GM21825 (cell line): Measurements from ENCODE around the gene LILRA6.
"Not testable (repeated sequence)": the region's sequence is repeated elsewhere in the genome, so short reads cannot be mapped to it uniquely, and the experiment has no call there.

Experiments
- ATAC-seq: cut with Tn5 transposase; IDR thresholded peaks from one replicate; pipeline ENCODE4 v1.9.1; 2021; ENCODE audit warnings: mild to moderate bottlenecking, moderate library complexity; ENCODE audit not compliant: unreplicated experiment

The LILRA6 gene

DNA sequence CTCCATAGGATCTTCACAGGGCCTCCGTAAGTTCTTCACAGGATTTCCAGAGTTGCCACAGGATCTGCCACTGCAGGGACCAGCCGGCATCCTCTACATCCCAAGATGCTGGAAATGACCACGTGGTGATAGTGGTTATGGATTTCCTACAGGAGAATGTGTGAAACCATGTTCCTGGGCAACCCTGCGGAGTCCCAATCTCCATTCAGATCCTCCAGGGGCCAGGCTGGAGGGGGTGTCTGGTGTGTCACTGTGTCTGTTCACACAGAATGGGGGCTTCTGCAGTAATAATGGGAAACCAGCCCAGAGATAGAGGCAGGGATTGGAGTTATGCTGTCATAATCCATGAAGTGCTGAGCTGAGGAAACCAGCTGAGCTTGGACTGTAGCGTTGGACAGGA is 8.6 kb downstream of the LILRA6 start:
- ATAC-seq = no peak

- no peak for ATAC-seq
Measured at GRCh38 chr19:54231077-54231931, 11.3 kb downstream of the LILRA6 start.

DNA sequence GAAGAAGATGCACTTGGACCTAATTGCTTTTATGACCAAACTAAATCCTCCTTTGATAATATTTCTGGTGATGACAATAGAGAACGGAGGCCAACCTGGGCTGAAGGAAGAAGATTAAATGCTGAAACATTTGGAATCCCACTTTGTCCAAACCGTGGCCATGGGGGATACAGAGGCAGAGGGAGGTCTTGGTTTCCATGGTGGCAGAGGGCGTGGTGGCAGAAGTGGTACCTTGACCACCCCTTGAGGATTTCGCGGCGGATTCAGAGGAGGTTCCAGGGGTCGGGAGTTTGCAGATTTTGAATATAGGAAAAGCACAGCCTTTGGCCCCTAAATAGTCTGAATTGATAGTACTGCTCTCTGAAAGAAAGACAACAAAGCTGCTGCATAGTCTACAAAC is 12.6 kb downstream of the LILRA6 start:
- no peak for ATAC-seq

- ATAC-seq = no peak
Measured at GRCh38 chr19:54229146-54229545, 13.4 kb downstream of the LILRA6 start.

- ATAC-seq = not testable (repeated sequence)
Measured at GRCh38 chr19:54224619-54225018, 18.0 kb downstream of the LILRA6 start.

DNA sequence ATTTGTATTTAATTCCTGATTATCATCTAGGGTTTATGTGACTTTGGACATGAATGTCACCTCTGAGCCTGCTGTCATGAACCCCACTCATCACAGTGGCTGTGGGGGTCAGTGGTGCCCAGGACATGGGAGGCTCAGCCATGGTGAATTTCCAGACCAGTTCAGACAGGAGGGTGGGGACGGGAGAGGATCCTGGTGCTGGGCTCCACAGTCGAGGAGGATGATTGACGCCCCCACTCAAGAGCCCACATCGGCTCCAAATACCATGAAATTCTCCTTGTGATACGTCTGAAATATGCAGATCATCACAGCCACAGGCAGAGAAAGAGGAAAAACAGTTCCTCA is 18.7 kb downstream of the LILRA6 start:
- ATAC-seq = not testable (repeated sequence)

DNA sequence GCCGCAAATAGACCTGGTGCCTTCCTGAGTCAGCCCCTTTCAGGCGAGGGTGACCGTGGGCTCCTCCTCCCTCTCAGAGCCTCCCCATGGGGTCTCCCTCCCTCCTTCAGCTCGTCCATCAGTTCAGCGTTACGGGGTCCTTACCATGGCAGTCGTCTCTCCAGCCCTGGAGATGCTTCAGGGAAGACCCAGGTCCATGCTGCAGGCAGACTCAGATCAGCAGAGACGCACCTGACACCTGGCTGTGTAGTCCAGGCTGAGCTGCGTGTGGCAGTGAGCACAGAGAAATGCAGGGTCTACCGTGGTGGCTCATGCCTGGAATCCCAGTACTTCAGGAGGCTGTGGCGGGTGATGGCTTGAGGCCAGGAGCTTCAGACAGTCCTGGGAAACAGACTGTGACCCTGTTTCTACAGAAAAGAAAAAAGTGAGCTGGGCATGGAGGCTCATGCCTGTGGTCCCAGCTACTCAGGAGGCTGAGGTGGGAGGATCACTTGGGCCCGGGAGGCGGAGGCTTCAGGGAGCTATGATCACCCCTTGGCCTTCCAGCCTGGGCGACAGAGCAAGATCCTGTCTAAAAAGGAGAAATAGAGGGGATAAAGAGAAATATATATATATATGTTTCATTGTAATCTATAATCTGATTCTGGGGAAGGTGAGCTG is 19.2 kb downstream of the LILRA6 start:
- not testable (repeated sequence) for ATAC-seq

DNA sequence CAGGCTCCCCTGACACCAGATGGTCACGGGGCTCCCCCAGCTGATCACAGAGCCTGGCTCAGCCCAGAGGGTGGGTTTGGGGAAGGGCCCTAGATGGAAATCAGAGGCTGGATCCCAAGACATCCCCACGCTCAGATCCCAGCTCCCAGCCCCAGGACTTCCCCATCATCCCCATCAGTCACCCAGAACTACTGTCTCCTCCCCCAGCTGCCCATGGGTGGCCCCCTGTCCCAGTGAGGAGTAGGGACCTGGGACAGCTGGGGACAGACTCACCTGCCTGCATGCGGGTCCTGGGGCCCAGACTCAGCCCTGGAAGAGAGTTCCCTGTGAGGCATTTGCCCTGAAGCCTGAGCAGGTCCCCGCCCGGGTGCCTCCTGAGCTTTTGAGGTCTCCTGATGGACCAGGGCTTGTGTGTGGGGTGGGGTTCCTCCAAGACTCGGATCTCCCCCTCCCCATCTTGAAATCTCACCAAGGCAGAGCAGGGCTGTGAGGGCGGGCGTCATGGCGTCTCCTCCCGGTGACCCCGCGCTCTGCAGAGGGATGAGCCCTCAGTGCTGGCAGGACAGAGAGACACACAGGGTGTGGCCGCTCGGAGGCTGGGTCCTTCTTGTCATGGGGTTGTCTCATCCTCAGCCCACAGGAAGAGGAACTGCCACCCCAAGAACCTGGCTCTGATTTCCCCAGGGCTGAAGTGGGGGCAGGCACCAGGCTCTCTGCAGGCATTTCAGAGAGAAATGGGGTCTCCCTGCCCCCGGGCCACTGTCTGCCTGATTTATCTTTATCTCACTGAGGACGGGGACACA is 19.9 kb downstream of the LILRA6 start, which contains the start of gene LILRB3:
Gene LILRB3, minus strand, starts transcription at position 534 of the 803 bp plus-strand sequence. Its CDS starts 31 bp downstream, at position 503.
- ATAC-seq = not testable (repeated sequence)

GRCh38 chr19:54221947-54222346 is 20.6 kb downstream of the LILRA6 start:
- ATAC-seq = not testable (repeated sequence)

- not testable (repeated sequence) for ATAC-seq
Measured at GRCh38 chr19:54219702-54220101, 22.9 kb downstream of the LILRA6 start.

- ATAC-seq = no peak
Measured at GRCh38 chr19:54218960-54219661, 23.5 kb downstream of the LILRA6 start.

GRCh38 chr19:54218259-54218658 is 24.3 kb downstream of the LILRA6 start:
- no peak for ATAC-seq

- ATAC-seq = not testable (repeated sequence)
Measured at GRCh38 chr19:54217517-54218247, 24.9 kb downstream of the LILRA6 start.

DNA sequence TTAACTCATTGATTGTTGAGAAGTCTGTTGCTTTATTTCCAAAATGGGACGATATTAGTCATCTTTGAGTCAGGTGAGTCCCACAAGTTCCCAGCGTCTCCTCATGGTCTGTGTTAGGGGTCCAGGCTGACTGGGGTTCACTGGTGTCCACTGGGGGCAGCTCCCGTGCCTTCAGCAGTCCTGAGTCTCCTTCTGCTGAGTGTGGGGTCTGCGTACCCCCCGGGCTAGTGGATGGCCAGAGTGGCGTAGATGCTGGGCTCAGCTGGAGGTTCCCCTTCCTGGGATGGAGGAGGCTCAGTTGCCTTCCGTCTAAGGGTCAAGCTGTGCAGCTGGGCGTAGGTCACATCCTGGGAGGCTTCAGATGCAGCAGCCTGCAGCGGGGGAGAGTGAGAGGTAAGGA is 25.7 kb downstream of the LILRA6 start:
- ATAC-seq = no peak

- ATAC-seq = not testable (repeated sequence)
Measured at GRCh38 chr19:54214734-54215133, 27.9 kb downstream of the LILRA6 start.

GRCh38 chr19:54214217-54214616 is 28.4 kb downstream of the LILRA6 start:
- not testable (repeated sequence) for ATAC-seq

DNA sequence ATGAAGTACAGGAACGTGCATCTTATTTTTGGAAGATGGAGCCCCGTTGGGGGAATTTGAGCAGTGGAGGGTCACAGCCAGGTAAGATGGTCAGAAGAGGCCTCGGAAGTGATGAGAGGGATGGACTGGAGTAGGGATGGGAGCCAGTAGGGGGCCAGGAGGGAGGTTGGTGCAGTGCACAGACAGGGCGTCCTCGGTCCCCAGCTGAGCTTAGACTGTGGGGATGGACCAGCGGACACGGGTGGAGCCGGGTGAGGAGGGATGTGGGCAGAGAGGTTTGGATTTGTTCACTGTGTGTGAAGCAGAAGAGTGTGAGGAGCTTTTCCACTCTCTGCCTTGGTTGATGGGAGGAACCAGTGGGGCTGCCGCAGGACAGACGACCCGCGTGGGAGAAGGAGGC is 31.4 kb downstream of the LILRA6 start:
- ATAC-seq = no peak

DNA sequence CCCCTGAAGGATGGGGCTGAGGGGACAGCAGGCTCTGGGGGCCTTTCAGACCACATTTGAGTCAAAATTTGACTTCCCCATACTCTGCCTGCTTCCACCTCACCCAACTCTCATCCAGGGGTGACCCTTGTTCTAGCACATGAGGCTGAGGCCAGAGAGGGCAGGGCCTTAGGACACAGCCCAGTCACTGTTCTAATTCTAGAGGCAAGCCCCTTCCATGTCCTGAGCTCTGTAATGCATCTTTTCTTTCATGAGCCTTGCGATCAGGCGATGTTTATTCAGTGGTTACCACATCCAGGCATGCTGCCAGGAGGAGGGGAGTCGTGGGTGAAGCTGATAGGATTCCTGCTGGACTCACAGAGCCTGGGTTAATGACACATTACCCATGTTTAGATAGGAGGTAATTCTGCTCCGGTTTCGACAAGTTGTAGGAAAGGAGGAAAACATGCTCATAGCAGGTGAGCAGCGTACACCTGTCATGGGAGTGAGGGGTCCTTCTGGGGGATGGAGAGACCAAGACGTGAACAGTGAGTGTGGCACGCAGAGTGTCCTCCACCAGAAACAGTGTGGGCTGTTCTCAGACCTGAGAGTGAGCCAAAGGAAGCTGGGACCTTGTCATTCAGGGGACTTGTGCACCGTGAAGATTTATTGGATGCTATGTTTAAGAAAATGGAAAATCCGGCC is 32.6 kb downstream of the LILRA6 start:
- ATAC-seq = no peak

DNA sequence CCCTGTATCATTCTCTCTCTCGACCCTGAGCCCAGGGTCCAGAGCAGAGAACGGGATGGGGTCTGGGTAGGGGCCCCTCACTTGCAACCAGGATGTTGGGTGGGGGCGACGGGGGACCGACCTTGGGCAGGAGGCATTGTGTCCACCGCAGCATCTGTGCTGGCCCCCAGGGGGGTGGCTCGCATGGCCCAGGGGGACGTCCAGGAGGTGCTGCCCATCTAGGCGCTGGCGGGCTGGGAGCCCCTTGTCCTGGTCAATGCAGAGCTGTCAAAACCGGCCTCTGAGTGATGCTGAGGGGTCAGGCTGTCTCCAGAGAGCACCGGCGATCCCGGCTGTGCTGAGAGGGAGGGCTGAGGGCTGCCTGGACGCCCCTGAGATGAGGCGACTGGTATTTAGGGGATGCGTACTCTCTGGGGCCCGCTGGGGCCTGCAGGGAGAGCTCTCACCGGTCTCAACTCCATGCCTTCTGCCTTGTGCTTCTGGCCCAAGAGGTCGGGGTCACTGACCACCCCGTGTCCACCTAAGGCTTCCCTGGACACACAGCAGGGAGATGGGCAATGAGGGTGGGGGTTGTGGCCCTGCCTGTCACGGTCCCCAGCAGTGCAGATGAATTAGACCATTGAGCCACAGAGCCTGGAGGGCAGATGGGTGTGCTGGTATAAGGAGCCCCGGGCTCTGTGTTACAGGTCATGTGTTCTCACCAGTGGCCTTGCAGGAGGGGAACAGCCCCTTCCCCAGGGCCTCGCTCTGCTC is 33.4 kb downstream of the LILRA6 start:
- ATAC-seq = no peak
